Hepatocyte (in vitro differentiated cells): Measurements from ENCODE around the gene MRPS12. TPM values are rescaled to one million over a fixed set of nuclear protein-coding genes. Genes with fewer than 3 reads are reported as not detected.
"Not testable (repeated sequence)": the region's sequence is repeated elsewhere in the genome, so short reads cannot be mapped to it uniquely, and the experiment has no call there.

Source experiments
- DNase-seq: peaks from one replicate; pipeline ENCODE4 v3.0.0-alpha.2; 2016; ENCODE audit warnings: low spot score
- H2AFZ ChIP-seq: fragments of 200-600 bp; sonication (generic); 2 replicates; pipeline ENCODE4 v1.6.0; 2016; ENCODE audit warnings: antibody characterized with exemption, mild to moderate bottlenecking
- H3K27ac ChIP-seq: fragments of 200-600 bp; sonication (generic); 2 replicates; pipeline ENCODE4 v1.5.1; 2016; ENCODE audit warnings: mild to moderate bottlenecking
- H3K27me3 ChIP-seq: fragments of 200-600 bp; sonication (generic); 2 replicates; pipeline ENCODE4 v1.6.1; 2016
- H3K36me3 ChIP-seq: fragments of 200-600 bp; sonication (generic); replicated peaks from 2 replicates; pipeline ENCODE4 v1.5.1; 2016; ENCODE audit warnings: low read depth; ENCODE audit not compliant: insufficient read depth
- H3K4me1 ChIP-seq: fragments of 200-600 bp; sonication (generic); 2 replicates; pipeline ENCODE4 v1.5.1; 2016; ENCODE audit warnings: mild to moderate bottlenecking, moderate library complexity; ENCODE audit not compliant: insufficient read depth
- H3K4me2 ChIP-seq: fragments of 200-600 bp; sonication (generic); 2 replicates; pipeline ENCODE4 v1.6.0; 2016
- H3K4me3 ChIP-seq: fragments of 200-600 bp; sonication (generic); 2 replicates; pipeline ENCODE4 v1.5.1; 2016; ENCODE audit warnings: mild to moderate bottlenecking
- H3K79me2 ChIP-seq: fragments of 200-600 bp; sonication (generic); 2 replicates; pipeline ENCODE4 v1.6.0; 2017; ENCODE audit warnings: mild to moderate bottlenecking
- H3K9me2 ChIP-seq: fragments of 200-600 bp; sonication (generic); replicated peaks from 2 replicates; pipeline ENCODE4 v1.6.0; 2017; ENCODE audit warnings: mild to moderate bottlenecking; ENCODE audit not compliant: insufficient read depth
- H3K9me3 ChIP-seq: fragments of 200-600 bp; sonication (generic); 2 replicates; pipeline ENCODE4 v1.5.1; 2016; ENCODE audit warnings: low read depth, mild to moderate bottlenecking
- H4K20me1 ChIP-seq: fragments of 200-600 bp; sonication (generic); 2 replicates; pipeline ENCODE4 v1.6.0; 2016; ENCODE audit warnings: mild to moderate bottlenecking; ENCODE audit not compliant: insufficient read depth, poor library complexity, severe bottlenecking
- EZH2 ChIP-seq: fragments of 200-600 bp; sonication (generic); IDR thresholded peaks from 2 replicates; pipeline ENCODE4 v1.6.1; 2016; ENCODE audit warnings: antibody characterized with exemption, mild to moderate bottlenecking, borderline replicate concordance
- EZH2phosphoT487 ChIP-seq: fragments of 200-600 bp; sonication (generic); IDR thresholded peaks from one replicate; pipeline ENCODE4 v1.6.1; 2018; ENCODE audit warnings: antibody characterized with exemption, mild to moderate bottlenecking, low read depth, moderate library complexity; ENCODE audit not compliant: unreplicated experiment, severe bottlenecking
- WGBS: methylation state at CpG from one replicate; pipeline ENCODE4 v1.1.6; 2016; ENCODE audit warnings: low lambda C conversion rate; ENCODE audit errors: missing lambda C conversion rate; 5-methylcytosine and 5-hydroxymethylcytosine counted together
- polyA plus RNA-seq: library from polyadenylated mRNA; unstranded; fragments of >200 nt; fragmentation: Nextera tagmentation; extraction: Ambion mirVana; gene quantifications from 2 replicates; pipeline ENCODE4 v1.2.1, GENCODE V29; 2016
- total RNA-seq: library from RNA; depleted of rRNA; stranded (reverse); fragments of >200 nt; gene quantifications from 2 replicates; pipeline ENCODE4 v1.2.3, GENCODE V29; 2014
- TF ChIP-seq, protein P1 (sequence below): fragments of 200-600 bp; sonication (generic); IDR thresholded peaks from 2 replicates; pipeline ENCODE4 v1.5.1; 2016; ENCODE audit warnings: antibody characterized with exemption, mild to moderate bottlenecking; ENCODE audit not compliant: poor library complexity

MRPS12 gene
- total and polyA plus RNA-seq, 2 experiments from 2014 or later = 35.8 to 66.8 TPM

DNA sequence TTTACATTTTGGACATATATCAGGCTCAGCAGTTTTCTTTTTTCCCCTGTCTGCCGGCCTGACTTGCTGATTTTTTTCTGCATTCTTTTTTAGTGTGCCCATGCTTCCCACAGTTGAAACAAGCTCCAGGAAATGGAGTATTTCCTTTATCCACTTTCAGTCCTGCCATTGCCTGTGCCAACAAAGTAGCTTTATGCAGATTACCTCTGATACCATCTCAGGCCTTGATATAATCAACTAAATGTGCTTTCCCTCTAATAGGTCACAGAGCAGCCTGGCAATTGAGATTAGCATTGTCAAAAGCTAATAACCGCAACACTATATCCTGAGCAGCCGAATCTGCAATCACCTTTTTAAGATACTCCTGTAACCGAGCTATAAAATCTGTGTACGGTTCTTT lies 9.2 kb downstream of the MRPS12 start:
- Histone ChIP-seq H3K4me1 (no peaks in the 10 kb centered on the region), H3K79me2 (no peaks in the 10 kb centered on the region), H3K9me3 (no peaks in the 10 kb centered on the region), H4K20me1 (no peaks in the 10 kb centered on the region), H3K36me3 (no peaks in the 10 kb centered on the region), H3K27me3 (no peaks in the 10 kb centered on the region), H3K4me2 (no peak overlapping the region), H3K9me2 (no peaks in the 10 kb centered on the region), H3K27ac (no peak overlapping the region), H2AFZ (no peak overlapping the region), H3K4me3 (no peak overlapping the region)
- no peak for DNase-seq
- 66% methylated on average over 5 of the region's 5 CpGs for WGBS
- TF ChIP-seq, protein P1, sequence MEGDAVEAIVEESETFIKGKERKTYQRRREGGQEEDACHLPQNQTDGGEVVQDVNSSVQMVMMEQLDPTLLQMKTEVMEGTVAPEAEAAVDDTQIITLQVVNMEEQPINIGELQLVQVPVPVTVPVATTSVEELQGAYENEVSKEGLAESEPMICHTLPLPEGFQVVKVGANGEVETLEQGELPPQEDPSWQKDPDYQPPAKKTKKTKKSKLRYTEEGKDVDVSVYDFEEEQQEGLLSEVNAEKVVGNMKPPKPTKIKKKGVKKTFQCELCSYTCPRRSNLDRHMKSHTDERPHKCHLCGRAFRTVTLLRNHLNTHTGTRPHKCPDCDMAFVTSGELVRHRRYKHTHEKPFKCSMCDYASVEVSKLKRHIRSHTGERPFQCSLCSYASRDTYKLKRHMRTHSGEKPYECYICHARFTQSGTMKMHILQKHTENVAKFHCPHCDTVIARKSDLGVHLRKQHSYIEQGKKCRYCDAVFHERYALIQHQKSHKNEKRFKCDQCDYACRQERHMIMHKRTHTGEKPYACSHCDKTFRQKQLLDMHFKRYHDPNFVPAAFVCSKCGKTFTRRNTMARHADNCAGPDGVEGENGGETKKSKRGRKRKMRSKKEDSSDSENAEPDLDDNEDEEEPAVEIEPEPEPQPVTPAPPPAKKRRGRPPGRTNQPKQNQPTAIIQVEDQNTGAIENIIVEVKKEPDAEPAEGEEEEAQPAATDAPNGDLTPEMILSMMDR = no peak
- TF ChIP-seq EZH2 (no peak), EZH2phosphoT487 (no peak)

DNA sequence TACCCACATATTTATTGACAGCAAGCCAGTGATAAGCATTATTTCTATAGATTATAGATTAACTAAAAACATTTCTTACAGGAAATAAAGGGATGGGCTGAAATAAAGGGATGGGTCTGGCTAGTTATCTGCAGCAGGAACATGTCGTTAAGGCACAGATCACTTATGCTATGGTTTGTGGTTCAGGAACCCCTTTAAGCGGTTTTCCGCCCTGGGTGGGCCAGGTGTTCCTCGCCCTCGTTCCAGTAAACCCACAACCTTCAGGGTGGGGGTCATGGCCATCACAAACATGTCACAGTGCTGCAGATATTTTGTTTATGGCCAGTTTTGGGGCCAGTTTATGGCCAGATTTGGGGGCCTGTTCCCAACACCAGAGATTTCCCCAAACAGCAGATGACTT lies 10.7 kb downstream of the MRPS12 start:
- not testable (repeated sequence) for H3K4me3 ChIP-seq, H3K4me2 ChIP-seq, H3K27ac ChIP-seq, H4K20me1 ChIP-seq, H3K9me3 ChIP-seq, H3K27me3 ChIP-seq, H3K9me2 ChIP-seq, DNase-seq, H3K79me2 ChIP-seq, H3K36me3 ChIP-seq, H2AFZ ChIP-seq, H3K4me1 ChIP-seq
- WGBS = 93% methylated on average over 5 of the region's 5 CpGs

DNA sequence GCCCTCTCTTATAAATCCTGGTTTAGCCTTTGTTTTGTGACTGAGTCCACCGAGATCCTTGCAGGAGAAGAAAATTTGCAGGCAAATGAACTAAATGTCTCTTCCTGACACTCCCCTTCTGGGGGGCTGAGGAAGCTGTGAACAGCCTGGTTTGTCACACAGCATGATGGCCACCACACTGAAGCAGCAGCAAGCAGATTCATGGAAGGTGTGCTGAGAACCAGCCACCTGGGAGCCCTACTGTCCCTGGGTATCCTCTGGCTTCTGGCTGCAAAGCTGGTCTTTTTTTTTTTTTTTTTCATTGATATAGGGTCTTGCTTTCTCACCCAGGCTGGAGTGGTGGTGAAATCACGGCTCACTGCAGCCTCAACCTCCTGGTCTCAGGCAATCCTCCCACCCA lies 11.2 kb downstream of the MRPS12 start:
- H3K4me3 ChIP-seq = no peak overlapping the region

DNA sequence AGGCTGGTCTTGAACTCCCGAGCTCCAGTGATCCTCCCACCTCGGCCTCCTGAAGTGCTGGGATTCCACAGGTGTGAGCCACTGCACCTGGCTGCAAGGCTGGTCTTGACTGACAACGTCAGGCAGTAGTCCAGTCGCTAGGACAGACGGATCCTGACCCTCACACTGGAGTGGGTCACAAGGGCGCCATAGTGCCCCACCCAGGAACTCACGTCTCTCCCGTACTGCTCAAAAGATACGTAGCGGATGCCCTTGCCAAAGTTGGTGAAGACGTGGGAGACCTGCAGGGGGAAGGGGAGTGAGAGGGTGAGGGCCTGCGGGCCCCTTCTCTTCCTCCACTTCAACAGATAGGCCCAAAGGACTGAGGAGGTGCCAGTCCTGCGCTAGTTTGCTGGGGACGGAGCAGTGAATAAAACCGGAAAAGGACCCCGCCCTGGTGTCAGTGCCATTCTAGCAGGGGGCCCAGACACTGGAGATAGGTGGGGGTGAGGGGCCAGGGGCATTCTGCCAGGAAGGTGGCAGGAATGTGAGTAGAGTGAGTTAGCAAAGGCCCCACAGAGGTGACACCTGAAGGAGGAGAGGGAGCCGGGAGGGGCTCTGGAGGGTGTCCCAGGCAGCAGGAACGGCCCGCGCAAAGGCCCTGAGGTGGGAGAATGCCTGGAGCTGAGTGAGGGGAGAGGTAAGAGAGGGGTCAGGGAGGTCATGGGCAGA lies 11.9 kb downstream of the MRPS12 start:
- Histone ChIP-seq H3K4me3 (no peak overlapping the region), H3K36me3 (no peaks in the 10 kb centered on the region), H3K9me3 (no peaks in the 10 kb centered on the region), H3K4me1 (no peaks in the 10 kb centered on the region), H4K20me1 (no peaks in the 10 kb centered on the region), H3K4me2 (no peak overlapping the region), H3K27ac (no peak overlapping the region), H3K9me2 (no peaks in the 10 kb centered on the region), H3K79me2 (no peaks in the 10 kb centered on the region), H2AFZ (no peak overlapping the region), H3K27me3 (no peaks in the 10 kb centered on the region)
- TF ChIP-seq EZH2 = no peak
- TF ChIP-seq, protein P1 = no peak
- no peak for TF ChIP-seq EZH2phosphoT487
- DNase-seq = no peak
- 87% methylated on average over 20 of the region's 20 CpGs for WGBS

More for the DNA sequence above, 11.2 kb downstream of the MRPS12 start:
- H2AFZ ChIP-seq = no peak overlapping the region
- no peaks in the 10 kb centered on the region for H3K27me3 ChIP-seq
- DNase-seq = no peak
- H3K9me2 ChIP-seq = no peaks in the 10 kb centered on the region
- no peaks in the 10 kb centered on the region for H3K36me3 ChIP-seq
- no peaks in the 10 kb centered on the region for H3K4me1 ChIP-seq
- H3K9me3 ChIP-seq = no peaks in the 10 kb centered on the region
- no peaks in the 10 kb centered on the region for H4K20me1 ChIP-seq
- no peak for TF ChIP-seq EZH2
- TF ChIP-seq, protein P1 = no peak
- no peak for TF ChIP-seq EZH2phosphoT487
- H3K27ac ChIP-seq = no peak overlapping the region
- 86% methylated on average over 2 of the region's 2 CpGs for WGBS
- H3K79me2 ChIP-seq = no peaks in the 10 kb centered on the region
- H3K4me2 ChIP-seq = no peak overlapping the region
